ENCODE measurements around the gene LTBP1.

The LTBP1 gene

DNA sequence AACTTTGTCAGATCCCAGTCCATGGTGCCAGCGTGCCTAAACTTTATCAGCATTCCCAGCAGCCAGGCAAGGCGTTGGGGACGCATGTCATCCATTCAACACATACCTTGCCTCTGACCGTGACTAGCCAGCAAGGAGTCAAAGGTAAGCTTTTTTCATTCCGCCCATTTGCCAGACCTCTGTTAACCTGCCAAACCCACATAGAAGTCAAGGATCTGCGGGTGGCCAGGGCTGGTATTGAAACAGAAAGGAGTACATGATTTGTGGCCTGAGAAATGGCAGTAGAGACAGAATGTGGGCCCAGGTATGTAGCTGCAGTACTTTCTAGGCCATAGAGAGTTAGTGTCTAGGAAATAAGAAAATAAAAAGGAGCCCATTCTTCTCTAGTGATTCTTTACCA, 240.2 kb downstream of the LTBP1 start:
- no peak for DNase-seq (ENCODE audit: low read depth in 2 of 3, low spot score in 1 of 3)

DNA sequence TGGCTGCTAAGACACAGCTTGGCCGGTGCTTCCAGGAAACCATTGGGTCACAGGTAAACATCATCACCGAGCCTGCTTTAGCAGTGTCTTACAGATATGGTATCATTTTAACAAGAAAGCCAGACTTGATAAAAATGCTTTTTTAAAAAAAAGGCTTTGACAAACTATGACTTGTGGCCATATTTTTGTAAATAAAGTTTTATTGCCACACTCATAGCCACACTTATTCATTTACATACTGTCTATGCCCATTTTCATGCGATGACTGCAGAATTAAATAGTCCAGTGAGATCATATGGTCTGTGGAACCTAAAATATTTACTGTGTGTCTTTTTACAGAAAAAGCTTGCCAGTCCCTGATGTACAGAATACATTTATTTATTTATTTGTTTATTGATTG, 242.0 kb downstream of the LTBP1 start:
- DNase-seq (ENCODE audit: low read depth in 2 of 3, low spot score in 1 of 3) = no peak

DNA sequence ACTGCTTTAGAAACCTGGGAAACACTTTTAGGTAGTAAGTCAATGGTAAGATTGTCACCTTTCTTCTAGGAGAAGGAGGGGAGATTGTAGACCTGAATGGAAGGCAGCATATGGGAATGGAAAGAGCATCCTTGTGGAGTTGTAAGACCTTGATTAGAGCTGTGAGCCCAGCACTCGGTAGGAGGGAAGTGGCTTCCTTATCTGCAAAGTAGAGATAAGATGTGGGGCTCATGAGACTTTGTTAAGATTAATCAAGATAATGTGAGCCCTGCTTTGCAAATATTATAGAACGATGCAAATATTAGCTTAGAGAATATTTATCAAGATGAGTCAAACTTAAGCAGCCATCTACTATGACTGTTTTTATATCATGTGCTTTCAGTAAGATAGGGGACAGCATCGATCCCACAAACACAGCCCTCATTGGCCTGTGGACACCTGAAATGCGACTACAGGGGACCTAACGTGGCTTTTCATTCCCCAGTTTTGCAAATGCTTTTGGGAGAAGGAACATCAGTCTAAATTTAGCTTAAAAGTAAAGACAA, 243.7 kb downstream of the LTBP1 start:
- DNase-seq (ENCODE audit: low read depth in 2 of 3, low spot score in 1 of 3) = no peak

GRCh38 chr2:33195891-33196290, 249.1 kb downstream of the LTBP1 start:
- no peak for DNase-seq (ENCODE audit: low read depth in 2 of 3, low spot score in 1 of 3)

DNA sequence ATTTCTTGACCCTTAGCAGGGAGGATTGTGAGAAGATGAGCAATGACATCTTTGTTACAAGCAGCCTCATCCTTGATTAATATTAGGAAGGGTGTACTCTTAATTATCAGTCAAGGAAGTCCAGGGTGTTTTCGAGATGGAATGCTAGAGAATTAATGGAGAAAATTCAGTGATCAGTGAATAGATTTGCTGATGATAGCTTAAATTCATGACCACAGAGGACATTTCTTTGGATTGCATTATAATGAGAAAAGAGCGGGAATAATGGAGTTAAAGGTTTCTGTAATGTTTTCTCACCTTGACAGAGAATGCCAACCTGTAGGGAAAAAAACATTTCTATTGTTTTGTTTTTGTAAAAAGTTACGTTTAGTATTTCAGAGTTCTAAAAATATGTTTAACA, 249.9 kb downstream of the LTBP1 start:
- no peak for DNase-seq (ENCODE audit: low read depth in 2 of 3, low spot score in 1 of 3)

GRCh38 chr2:33197198-33197938, 250.6 kb downstream of the LTBP1 start:
- no peak for DNase-seq (ENCODE audit: low read depth in 2 of 3, low spot score in 1 of 3)

- no peak for DNase-seq (ENCODE audit: low read depth in 2 of 3, low spot score in 1 of 3)
These were observed 256.1 kb downstream of the LTBP1 start for GRCh38 chr2:33202641-33203522.

- DNase-seq (ENCODE audit: low read depth in 2 of 3, low spot score in 1 of 3) = no peak
These were observed 258.2 kb downstream of the LTBP1 start for GRCh38 chr2:33204945-33205344.

- no peak for DNase-seq (ENCODE audit: low read depth in 2 of 3, low spot score in 1 of 3)
These were observed 259.1 kb downstream of the LTBP1 start for GRCh38 chr2:33205693-33206434.

DNA sequence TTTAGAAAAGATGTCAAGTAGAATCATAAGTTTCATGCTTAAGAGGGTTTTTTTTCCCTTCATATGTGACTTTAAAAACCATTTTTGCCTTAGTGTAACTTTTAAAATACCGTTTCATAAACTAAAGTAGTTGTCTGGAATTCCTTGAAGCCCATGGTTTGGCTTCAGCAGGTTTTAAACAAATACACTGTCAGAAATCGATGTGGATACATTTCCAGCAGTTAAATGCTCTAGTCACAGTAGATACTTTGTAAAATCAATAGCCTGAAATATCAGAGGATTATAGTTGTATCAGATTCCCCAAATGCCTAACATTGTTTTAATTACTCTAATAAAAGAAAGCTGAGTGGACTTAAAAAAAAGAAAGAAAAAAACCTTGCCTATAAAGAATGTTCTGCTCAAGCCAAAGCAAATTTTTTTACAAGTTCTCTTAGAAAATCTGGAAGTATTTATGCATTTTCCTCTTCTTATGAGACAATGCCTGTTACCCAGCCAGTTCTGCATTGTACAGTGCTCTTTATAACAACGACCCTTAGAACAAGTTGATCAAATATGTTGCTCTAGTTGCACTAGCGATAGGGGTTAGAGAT, 260.5 kb downstream of the LTBP1 start:
- DNase-seq (ENCODE audit: low read depth in 2 of 3, low spot score in 1 of 3) = no peak

- no peak for DNase-seq (ENCODE audit: low read depth in 2 of 3, low spot score in 1 of 3)
These were observed 261.6 kb downstream of the LTBP1 start for GRCh38 chr2:33208400-33208799.

DNA sequence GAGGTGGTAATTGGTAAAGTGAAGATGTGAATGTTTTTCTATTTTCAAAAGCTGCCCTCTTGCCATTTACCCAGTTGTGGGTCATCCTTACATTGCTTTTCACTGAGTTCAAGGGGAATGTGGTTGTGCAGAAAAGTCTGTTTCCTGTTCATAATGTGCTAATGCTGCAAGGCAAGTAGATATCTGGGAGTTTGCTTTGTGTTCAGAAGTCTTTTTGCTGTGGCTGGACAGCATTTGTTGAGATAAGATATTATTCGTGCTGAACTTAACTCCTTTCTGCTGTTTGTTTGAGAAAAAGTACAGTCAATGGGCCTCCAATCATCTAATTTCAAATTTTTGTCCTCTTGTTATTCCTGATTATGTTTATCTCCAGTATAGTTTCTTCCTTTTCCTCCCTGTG, 263.2 kb downstream of the LTBP1 start:
- no peak for DNase-seq (ENCODE audit: low read depth in 2 of 3, low spot score in 1 of 3)

GRCh38 chr2:33210626-33211025, 263.9 kb downstream of the LTBP1 start:
- DNase-seq (ENCODE audit: low read depth in 2 of 3, low spot score in 1 of 3) = no peak

DNA sequence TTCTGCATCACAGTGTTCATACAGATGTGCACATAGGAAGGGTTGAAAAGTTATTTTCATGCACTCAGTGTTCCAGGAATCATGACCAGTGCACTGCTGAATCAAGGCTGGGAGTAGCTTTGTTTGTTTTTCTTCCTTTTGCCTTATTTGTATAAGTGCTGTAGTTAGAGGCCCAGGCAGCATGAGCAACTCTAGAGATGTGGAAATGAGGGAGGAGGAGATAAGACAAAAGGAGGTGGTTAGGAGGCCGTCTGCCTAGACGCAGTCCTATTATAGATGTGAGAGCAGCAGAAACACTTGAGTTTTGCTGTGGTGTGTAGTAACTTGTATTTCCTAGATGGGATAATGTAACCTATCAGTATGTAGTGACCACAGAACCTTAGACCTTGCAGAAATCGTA, 265.4 kb downstream of the LTBP1 start:
- no peak for DNase-seq (ENCODE audit: low read depth in 2 of 3, low spot score in 1 of 3)

- no peak for DNase-seq (ENCODE audit: low read depth in 2 of 3, low spot score in 1 of 3)
These were observed 266.5 kb downstream of the LTBP1 start for GRCh38 chr2:33213244-33213643.

DNA sequence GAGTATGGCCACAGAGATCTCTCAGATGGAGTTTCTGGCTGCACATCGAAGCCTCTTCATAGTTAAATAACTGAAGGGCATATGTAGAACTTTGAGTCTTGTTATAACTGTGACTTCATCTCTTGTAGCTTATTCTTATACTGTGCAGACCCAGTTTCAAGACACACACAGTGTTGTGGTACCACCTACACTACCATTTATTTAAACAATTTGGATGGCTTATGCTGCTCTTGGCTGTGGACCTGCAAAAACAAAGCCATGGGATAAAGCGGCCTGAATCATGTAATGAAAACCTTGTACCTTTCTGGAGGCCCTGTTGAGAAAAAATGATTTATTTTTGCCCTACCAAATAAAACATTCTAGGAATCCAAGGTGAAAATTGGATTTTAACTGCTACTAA, 266.9 kb downstream of the LTBP1 start:
- no peak for DNase-seq (ENCODE audit: low read depth in 2 of 3, low spot score in 1 of 3)

DNA sequence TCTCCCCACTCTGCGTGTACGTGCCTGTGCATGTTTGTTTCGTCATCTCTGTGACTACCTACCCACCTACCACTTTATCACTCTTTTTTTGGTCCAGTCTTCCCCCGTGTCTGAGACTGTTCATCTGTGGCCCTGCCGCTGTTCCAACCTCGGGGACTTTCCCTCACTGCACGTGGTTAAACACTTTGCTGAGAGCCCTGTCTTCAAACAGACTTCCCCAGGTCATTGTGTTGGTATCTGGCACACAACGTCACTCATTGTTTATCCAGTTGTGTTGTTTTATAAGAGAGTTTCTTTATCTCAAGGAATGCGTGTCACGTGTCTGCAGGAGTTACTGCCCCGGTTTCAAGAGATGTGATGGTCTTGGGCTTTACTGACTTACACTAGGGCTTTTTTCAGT, 267.7 kb downstream of the LTBP1 start:
- no peak for DNase-seq (ENCODE audit: low read depth in 2 of 3, low spot score in 1 of 3)

DNA sequence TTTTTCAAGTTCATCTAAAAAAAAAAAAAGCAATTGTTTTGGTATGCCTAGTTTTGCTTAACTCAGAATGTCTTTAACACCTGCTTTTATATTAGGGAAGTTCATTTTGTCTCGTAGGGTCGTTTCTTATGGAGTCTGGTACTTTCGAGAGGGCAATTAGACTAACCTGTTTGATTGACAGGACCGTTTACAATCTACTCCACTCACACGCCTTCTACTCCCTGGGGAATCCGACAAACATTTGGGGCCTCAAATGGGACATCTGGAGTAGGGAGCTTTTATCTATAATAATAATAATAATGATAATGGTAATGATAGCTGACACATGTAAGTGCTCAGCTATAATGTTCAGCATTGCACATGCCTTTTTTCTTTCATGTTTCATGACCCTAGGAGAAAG, 268.1 kb downstream of the LTBP1 start:
- no peak for DNase-seq (ENCODE audit: low read depth in 2 of 3, low spot score in 1 of 3)

- DNase-seq (ENCODE audit: low read depth in 2 of 3, low spot score in 1 of 3) = no peak
These were observed 268.5 kb downstream of the LTBP1 start for GRCh38 chr2:33215299-33215698.

GRCh38 chr2:33215983-33216382, 269.2 kb downstream of the LTBP1 start:
- no peak for DNase-seq (ENCODE audit: low read depth in 2 of 3, low spot score in 1 of 3)

DNA sequence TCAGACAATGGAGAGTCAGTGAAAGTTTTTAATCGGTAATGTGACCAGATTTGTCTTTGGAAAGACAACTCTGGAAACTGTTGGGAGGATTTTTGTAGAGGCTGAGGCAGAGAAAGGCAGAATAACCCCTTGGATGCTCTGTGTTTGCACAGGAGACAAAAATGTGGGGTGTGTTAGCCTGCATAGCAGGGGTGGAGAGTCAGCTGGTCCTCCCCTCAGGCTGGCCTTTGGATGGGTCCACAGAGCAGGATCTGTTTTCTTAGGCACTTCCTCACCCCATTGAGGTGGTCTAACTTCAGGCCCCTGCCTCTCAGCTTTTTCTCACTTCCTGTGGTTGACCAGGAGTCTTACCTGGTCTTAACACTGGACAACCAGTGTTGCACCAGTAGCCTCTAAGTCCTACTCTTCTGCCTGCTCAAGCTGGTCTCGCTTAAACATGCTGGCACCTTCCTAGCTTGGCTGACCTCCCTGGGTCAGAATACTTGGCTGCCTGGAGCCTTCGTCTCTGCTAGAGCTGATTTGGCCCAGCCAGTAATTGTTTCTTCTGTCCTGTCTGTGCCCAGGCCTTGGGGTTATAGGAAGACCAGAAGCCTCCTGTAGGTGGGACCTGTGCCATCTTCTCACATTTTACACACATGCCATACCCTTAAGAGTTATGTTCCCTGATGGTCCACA, 269.9 kb downstream of the LTBP1 start:
- no peak for DNase-seq (ENCODE audit: low read depth in 2 of 3, low spot score in 1 of 3)
